Choroid plexus epithelial cell (primary cell): ENCODE data around the gene IGF2BP2.

Source experiments
- DNase-seq: peaks from one replicate; pipeline ENCODE4 v3.0.0-alpha.2; 2010; ENCODE audit warnings: low read depth
- H3K4me3 ChIP-seq: 2 replicates; pipeline ENCODE4 v1.5.1; 2011; ENCODE audit warnings: low read depth, mild to moderate bottlenecking, control low read depth, low read length, moderate library complexity
- CTCF ChIP-seq: conservative IDR thresholded peaks from 2 replicates; pipeline ENCODE4 v1.5.1; 2011; ENCODE audit warnings: low read depth, mild to moderate bottlenecking, control low read depth, inconsistent platforms, low read length, moderate library complexity

IGF2BP2 gene

GRCh38 chr3:185734725-185735096 lies 90.1 kb downstream of the IGF2BP2 start:
- DNase-seq: no peak
- no peak for TF ChIP-seq CTCF
- no peak overlapping the region for H3K4me3 ChIP-seq

- TF ChIP-seq CTCF: peak; percentile 79
- peak; percentile 95 for DNase-seq
These were observed 90.7 kb downstream of the IGF2BP2 start for GRCh38 chr3:185733980-185734724.

DNA sequence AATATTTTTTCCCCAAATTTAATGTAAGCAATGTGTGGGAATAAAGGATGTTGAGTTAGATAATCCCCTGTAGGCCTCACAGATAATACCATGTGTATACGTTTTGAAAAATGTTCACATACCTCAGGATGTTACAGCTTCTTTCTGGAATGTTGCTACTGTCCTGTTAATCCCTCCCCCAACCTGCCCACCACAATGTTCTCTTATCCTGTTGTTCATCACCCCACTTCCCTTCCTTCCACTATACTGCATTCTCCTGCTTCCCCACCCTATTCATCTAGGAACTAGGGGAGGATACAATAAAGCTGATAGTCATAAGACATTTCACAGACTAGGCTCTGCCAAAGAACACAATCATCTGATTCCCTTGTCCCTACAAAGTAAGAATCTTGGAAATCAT lies 92.1 kb downstream of the IGF2BP2 start:
- no peak overlapping the region for H3K4me3 ChIP-seq
- DNase-seq: peak; percentile 89
- no peak for TF ChIP-seq CTCF

More at GRCh38 chr3:185733980-185734724, 90.7 kb downstream of the IGF2BP2 start:
- H3K4me3 ChIP-seq: no peak overlapping the region

DNA sequence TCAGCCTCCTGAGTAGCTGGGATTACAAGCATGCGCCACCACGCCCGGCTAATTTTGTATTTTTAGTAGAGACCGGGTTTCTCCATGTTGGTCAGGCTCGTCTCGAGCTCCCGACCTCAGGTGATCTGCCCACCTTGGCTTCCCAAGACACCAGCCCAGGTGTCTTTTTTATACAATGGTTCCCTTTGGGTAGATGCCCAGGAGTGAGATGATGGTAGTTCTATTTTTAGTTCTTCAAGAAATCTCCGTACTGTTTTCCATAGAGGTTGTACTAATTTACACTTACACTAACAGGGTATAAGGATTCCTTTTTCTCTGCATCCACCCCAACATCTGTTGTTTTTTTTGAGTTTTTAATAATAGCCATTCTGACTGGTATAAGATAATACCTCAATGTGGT lies 94.3 kb downstream of the IGF2BP2 start:
- H3K4me3 ChIP-seq: no peak overlapping the region
- DNase-seq: no peak
- TF ChIP-seq CTCF: no peak

GRCh38 chr3:185729337-185730055 lies 95.3 kb downstream of the IGF2BP2 start:
- no peak overlapping the region for H3K4me3 ChIP-seq
- peak; percentile 90 for DNase-seq
- no peak for TF ChIP-seq CTCF

- TF ChIP-seq CTCF: no peak
- peak; percentile 70 for DNase-seq
- H3K4me3 ChIP-seq: no peak overlapping the region
These were observed 96.1 kb downstream of the IGF2BP2 start for GRCh38 chr3:185728630-185729336.
